ENCODE results near the gene C2orf81.

The C2orf81 gene

DNA sequence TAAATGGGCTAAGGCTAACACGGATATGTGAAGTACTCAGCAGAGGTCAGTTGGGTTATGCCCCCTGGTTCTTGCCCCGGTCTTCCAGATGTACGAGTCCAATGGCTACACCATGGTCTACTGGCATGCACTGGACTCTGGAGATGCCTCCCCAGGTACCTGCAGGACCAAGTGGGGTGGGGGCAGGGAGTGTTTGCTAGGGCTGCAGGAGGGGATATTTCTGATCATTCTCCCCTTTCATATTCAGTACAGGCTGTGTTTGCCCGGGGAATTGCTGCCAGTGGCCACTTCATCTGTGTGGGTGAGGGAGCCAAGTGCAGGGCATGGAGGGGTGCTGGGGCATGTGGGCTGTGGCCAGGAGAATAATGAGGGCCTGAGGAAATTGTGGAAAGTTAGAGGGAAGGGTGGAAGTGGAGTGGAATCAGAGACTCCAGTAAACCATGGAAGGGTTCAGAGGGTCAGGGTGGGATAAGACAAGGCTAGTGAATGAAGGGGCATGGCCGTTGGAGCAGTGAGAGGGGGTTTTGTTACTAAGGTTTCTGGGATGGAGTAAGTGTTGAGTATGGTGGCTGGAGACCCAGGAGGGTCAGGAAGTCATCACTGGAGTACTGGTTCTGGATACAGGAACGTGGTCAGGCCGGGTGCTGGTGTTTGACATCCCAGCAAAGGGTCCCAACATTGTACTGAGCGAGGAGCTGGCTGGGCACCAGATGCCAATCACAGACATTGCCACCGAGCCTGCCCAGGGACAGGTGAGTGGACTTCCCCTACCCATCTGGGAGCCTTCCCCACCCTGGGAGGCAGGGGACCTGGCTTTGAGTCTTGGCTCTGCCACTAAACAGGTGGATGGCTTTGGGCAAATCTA lies 2.0 kb upstream of the C2orf81 start:
- DNase-seq = no peak

DNA sequence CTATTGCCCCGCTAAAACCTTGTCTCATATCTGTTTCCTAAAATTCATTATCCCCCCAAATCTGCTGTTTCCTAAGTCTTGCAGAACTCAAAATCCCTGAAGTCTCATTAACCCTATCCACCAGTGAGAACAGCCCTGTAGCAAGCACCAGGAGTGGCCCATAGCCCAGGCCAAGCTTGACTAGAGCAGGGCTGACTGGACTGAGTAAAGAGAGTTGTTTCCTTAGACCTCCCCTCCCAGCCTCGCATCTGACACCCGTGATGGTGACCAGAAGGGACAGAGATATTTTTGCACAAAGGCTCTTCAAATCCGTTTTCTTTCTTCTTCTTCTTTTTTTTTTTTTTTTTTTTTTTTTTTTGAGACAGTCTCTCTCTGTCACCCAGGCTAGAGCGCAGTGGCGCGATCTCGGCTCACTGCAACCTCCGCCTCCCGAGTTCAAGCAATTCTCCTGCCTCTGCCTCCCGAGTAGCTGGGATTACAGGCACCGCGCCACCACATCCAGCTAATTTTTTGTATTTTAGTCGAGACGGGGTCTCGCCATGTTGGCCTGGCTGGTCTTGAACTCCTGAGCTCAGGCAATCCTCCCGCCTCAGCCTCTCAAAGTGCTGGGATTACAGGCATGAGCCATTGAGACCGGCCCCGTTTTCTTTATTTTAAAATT lies 846 bp downstream of the C2orf81 start:
- DNase-seq = peak; percentile 33

DNA sequence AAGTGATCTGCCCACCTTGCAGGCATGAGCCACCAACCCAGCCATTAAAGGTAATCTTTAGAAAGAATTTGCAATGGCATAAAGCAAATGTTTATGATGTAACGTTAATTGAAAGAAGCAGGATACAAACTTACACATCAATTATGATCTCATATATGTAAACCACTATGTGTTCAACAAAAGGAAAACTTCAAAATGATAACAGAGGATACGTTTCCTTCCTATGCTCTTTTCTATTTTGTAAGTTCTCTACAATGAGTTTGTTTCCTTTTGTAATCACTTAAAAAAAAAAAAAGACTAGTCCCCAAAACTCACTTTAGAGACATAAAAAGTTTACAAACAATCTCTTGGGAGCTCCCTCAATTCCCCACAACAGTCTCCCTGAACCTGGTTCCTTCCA lies 1.4 kb downstream of the C2orf81 start:
- DNase-seq = no peak

DNA sequence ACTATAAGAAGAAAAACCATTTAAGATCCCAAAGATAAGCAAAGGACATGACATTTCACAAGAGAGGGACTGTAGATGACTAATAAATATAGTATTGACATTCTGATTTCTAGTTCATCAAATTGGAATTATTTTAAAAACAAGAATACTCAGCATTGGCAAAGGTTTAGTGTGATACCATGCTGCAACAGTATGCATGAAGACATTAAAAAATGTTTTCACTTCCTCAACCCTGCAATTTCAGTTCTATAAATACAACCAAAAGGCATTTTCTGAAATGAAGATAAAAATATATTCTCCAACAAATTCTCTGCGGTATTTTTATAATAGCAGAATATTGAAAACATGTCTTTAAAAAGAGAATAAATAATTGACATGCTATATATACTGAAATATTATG lies 2.1 kb downstream of the C2orf81 start:
- no peak for DNase-seq

DNA sequence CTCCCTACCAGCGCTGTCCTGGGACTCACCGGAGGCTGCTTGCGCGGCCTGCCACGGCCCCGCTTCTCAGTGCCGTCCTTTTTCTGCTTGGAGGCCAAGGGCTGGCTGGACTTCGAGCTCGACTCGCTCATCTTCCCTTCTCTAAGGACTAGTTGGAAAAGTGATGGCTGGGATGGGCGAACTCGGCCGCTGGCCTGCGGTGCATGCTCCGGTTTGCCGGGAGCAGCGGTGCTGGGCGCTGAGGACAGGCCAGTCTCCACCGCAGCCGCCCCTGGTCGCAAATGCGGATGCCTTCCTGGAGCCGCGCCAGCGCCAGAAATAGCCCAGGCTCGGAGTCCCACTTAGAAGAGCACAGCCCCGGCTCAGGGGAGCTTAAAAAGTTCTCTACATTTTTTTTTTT lies 3.1 kb downstream of the C2orf81 start:
- DNase-seq = no peak

DNA sequence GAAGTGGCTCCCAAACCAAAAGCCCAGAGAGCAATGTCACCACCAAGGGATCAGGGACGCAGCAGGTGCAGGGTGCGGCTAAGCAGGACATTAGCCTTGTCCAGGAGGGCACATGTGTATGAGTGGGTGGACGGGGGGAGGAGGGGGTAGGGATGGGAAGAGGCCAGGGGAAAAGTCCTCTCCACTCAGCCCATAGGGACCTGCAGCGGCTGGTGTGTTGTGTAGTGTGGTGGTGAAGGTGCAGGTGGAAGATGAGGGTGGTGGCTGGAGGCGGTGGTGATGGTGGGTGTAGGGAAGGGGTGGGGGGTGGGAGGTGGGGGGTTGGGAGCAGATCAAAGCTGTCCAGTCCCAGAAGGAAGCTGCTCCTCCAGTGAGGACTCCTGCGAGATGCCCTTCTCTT lies 3.7 kb downstream of the C2orf81 start:
- no peak for DNase-seq

DNA sequence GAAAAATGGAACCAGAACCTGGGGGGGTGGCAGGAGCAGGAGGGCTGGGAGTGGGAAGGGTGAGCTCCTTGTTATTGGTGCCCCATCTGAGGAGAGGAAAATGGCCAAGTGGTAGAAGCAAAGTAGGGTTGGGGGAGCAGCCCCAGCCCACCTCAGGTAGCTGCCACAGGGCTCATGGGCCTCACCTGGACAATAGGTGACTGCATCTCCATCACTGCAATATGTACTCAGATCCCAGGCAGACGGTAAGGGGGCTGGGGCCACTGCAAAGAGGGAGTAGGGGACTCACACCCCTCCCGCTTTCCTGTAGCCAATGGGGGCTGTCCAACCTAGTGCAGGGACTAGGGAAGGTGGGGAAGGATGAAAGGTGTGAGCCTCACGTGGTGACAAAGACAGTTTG lies 4.2 kb downstream of the C2orf81 start:
- DNase-seq = no peak

DNA sequence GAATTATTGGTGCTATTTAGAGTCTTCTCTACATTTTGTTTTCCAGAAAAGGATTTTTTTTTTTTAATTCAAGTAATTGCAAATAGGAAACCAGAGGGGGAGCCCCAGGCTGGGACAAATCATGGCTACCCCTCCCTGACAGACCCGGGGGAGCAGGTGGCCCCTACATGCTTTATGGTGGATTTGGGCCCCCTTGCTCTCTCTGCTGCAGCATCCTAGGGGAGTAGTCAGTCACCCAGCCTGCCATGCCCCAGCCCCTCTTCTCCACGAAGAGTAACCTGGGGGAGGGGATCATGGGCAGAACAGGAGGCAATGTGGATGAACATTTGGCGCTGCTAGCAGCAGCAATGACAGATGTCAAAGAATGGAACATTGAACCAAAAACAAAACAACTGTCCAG lies 4.6 kb downstream of the C2orf81 start:
- DNase-seq = no peak

DNA sequence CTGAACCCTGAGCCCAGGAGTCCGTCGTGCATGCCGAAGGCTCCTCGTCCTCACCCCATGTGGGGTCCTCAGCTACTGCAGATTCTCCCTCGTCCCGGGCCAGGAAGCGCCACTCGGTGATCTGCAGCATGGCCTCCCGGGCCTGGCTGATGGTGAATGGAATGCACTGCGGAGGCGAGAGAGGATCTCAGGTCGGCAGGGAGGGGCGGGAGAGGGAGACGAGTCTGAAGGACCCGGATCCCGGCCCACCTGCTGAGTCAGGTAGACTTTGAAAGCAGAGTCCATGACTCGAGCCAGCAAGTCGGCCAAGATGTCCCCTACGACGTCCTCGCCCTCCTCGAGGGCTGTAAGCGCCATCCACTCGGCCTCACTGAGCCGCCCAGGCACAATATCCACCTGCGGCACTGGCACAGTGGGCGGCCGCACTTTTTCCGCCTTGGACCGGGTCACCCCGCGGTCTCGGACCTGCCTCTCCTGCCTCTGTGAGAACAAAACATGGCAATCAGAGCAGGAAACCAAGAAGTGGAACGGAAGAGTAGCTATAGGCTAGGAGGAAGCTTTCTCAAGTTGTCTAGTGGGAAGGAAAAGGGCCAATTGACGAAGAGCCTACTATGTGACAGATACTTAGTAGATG lies 5.5 kb downstream of the C2orf81 start:
- no peak for DNase-seq

DNA sequence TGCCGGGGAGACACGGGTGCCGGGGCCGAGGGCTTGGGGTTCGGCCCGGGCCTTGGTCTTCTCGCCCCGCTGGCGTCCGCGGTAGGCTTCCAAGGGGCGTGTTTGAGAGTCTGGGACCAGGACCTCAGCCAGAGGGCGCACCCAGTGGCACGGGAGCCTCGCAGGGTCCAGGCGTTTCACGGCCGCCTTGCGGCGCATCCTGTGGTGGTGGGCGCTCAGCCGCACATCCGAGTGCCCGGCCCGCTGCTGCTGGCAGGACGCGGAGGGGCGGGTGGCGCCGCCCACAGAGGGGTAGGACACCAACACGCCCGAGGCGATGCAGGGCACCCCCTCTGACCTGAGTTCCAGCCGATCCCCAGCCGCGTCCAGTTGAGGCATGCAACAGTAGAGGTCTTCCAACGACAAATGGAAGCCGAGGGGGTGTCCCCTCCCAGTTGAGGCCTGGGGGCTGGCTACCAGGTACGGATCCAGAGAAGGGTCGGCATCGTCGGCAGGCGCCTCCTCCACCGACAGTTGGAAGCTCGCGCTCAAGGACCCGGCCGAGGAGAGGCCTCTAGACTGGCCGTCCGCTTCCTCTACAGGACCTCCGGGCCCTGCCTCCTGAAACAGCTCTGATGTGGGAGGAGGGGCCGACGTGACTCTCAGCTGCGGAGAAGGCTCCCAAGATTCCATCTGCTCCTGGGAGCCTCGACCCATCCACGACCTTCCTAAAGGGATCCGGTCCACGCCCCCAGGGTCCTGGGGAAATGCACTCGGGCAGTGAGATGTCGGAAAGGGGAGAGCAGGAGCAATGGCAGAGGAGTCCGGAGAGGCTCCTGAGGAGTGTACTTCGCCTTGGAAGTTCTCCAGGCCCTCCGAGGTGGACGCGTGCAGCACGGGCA lies 6.3 kb downstream of the C2orf81 start:
- DNase-seq = peak; percentile 89

DNA sequence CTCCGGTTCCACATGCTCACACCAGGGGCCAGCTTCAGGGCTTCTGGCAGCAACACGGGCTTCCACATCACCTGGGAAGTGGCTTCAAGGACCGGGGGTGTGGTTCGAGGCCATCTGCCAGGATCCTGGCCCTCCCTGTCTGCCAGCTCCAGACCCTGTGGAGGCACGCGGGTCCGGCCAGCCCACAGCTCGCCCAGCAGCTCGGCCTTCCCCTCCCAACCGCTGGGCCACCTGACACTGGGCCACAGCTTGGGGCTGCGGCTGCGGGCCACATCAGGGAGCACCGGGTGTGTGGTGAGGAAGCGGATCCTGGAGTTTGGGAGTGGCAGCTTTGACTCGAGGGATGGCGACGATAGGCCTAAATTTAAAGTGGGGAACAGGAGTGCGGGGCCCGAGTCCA lies 7.0 kb downstream of the C2orf81 start:
- no peak for DNase-seq

DNA sequence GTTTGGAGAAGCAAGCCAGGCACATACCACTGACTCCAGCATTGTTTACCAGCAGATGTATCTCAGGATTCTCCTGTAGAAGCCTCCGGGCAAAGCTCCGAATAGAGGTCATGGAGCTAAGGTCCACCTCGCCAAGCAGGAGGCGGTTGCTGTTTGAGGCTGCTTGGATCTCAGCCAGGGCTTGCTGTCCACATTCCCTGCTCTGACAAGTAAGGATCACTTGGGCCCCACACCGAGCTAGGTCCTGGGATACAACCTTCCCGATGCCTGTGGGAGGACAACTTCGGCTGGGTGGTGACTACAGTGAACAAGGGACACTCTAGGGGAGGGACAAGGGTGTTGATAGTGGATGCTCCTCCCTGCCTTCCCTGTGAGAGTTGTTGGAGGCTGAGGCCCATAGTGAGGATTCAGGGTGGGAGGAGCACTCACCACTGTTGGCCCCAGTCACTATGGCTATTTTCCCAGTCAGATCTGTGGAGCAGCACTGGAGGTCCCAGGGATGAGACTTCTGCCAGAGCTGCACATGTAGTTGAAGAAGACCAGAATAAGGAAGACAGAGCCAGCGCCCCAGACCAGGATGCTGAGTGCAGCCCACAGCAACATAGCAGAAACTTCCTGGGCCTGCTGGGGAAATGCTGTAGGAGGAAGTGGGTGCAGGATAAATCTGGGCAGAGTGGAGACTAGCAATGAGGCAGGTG lies 8.3 kb downstream of the C2orf81 start:
- no peak for DNase-seq

DNA sequence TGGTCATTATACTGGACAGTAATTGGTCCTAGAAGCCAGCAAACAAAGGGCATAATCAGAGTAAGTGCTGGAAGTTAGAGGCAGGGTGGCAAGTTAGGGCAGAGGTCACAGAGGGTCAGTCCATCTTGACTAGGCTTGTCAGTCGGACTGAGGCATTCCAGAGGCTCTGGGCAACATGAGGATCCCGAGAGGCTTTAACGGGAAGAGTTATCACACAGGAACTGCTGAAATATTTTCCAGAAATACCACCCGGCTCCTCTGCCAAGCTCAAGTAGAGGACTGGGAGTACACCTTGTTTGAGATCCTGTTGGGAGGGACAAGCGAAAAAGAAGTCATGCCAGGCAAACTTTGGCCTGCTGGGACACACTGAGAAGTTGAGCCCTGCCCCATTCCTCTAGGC lies 13.7 kb downstream of the C2orf81 start:
- DNase-seq = no peak

DNA sequence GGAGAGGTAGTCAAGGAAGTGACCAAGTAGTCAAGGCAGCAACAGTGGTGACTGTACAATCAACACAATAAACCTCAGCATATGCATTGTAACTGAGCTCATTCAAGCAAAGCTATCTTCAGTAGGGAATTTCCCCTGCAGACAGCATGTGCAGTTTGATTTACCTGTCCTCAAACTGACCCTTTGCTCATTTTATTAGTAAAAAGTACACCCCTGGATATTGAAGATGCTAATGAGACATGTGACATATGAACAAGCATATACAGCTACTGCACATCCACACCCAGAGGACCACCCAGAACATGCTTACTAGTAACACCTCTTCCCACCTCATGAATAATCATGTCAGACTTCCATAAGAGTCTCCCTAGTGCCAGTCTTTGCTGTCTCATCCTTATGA lies 15.4 kb downstream of the C2orf81 start:
- DNase-seq = no peak

DNA sequence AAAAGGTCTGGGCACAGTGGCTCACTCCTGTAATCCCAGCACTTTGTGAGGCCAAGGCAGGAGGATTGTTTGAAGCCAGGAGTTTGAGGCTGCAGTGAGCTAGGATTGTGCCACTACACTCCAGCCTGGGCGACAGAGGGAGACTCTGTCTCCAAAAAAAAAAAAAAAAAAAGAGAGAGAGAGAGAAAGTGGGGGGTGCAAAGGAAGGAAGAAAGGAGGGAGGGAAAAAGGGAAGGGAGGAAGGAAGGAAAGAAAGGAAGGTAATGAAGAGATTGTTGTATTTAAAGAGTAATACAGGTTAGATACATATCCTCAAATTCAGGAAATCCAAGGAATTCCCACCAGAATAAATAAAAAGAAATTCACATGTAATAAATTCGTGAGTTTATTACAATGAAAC lies 19.5 kb downstream of the C2orf81 start:
- DNase-seq = no peak

DNA sequence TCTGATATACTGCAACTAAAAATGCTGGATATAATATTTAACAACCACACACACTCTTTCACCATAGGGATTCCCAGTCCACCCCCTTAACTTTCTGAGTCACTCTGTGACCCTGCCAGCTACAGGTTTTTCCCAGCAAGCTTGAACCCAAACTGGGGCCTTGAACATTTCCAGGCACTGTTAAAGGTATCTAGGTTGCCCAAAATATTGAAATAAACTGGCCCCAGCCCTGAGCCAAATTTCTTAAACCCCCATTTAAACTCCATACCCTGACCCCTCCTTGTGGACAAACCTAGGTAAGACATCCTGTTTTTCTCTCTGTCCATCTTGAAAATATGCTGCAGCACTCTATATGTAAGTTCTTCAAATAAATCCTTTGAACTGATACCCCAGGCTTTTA lies 21.6 kb downstream of the C2orf81 start:
- DNase-seq = no peak

DNA sequence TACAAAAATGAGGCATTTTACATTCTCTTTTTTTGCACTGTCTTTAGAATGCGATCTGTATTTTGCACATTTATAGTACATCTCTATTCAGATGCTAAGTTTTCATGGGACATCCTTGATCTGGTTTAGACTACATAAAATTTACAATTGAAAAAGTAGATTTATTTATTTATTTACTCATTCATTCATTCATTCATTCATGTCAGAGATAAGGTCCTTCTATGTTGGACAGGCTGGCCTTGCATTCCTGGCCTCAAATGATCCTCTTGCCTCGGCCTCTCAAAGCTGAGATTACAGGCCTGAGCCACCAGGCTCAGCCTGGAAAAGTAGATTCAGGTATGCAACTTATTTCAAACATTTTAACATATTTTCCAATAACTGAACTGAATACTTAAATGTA lies 25.3 kb downstream of the C2orf81 start:
- DNase-seq = no peak

DNA sequence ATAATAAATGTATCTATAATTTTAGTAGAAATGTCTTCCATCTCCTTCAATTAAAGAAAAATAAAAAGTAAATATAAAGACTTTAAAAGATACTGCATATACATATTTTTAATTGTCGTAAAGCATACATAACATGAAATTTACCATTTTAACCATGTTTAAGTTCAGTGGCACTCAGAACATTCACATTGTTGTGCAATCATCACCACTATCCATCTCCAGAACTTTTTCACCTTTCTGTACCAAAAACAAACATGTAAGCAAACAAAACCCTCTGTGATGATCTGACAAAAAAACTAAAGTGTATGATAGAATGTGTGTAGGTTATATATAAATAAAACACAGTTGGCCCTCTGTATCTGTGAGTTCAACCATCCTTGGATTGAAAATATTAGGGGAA lies 27.9 kb downstream of the C2orf81 start:
- no peak for DNase-seq

DNA sequence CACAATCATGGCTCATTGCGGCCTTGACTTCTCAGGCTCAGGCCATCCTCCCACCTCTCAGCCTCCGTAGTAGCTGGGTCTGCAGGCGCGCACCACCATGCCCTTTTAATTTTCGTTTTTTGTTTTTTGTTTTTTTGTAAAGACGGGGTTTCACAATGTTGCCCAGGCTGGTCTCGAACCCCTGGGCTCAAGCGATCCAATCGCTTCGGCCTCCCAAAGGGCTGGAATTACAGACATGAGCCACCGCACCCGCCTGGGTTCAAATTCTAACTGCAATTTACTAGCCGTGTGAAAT lies 29.0 kb downstream of the C2orf81 start:
- no peak for DNase-seq

DNA sequence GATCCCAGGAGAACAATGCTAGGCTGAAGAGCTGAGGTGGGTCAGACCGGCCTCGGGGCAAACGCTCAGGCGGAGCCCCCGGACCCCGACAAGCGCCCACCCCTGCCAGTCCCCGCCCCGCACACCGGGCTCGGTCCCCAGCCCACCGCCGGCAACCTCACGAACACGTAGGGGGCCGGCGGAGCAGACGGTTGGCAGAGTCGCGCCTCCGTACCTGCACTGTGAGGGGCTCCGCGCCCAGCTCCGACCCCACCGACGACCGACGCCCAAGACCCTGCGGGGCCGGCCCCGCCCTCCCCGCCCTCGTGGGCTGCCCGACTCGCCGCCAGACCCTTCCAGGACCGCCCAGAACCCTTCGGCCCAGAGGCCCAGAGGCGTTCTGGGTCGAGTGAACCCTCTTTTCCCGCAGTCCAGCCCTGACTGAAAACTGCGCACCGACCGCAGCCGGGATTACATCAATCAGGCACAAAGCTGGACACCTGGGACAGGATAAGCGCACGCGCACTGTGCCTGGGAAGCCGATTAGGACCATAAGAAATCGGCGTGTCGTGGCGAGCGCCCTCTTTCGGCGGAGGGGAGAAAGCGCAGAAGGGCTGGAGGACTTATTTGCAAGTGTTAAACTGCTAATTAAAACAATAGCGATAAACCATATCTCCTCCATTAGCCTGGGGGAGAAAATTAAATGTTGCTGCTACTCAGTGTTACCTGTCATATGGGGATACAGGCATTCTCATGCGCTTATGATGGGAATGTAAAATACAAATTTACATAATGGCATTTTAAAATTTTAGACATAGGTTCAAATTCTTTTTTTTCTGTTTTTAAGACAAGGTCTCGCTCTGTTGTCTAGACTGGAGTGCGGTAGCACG lies 29.6 kb downstream of the C2orf81 start:
- DNase-seq = peak; percentile 98

DNA sequence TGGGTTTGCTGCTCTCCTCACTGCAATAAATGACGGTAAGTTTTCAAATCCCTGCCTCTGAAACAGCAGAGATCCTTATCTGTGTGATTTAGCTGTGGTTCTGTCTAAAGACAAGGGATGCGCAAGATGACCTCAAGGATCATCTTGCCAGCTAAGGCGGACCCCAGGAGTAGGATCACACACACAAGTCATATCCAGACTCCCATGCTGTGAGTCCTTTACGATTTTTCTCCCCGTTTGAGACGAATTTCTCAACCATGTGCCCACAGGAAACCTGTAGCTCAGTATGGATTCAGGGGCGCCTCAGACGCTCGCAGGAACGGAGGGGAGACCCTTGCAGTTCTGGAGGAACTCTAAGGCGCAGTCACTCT lies 30.2 kb downstream of the C2orf81 start:
- DNase-seq = no peak

DNA sequence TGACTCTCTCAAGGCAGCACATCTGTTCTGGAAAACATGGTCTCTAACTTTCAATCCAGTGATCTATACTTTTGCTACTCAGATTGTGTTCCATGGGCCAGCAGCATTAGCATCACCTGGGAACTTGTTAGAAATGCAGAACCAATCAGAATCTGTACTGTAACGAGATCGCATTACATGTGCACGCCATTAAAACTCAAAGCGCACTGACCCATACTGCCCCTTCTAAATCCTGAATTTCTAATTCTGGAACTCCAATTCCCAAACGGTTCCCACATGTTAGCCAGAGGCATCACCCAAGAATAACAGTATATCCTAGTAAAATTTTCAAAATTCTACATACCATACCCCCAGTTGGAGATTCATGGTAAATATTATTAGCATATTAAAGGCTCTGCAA lies 30.8 kb downstream of the C2orf81 start:
- no peak for DNase-seq

Measured in retina (tissue), 1 donor.